Right atrium auricular region (tissue), 2 donors: ENCODE data around the gene UBXN2A. TPM values are rescaled to one million over a fixed set of nuclear protein-coding genes. Genes with fewer than 3 reads are reported as not detected.

Experiments
- DNase-seq: peaks from one replicate; pipeline ENCODE4 v3.0.0-alpha.2; 2019; ENCODE audit warnings: low spot score
- H3K27ac ChIP-seq, 2 donors: fragments of 200-600 bp; sonication (generic); 1 replicate in 1 of 2; 2 replicates in 1 of 2; pipeline ENCODE4 v1.5.1; 2016 to 2019
- H3K27me3 ChIP-seq, 2 donors: fragments of 200-600 bp; sonication (generic); one replicate each; pipeline versions ENCODE4 v1.5.1 to v1.6.0; 2017 to 2019
- H3K36me3 ChIP-seq: fragments of 200-600 bp; sonication (generic); one replicate; pipeline ENCODE4 v1.5.1; 2016
- H3K4me1 ChIP-seq, 2 donors: fragments of 200-600 bp; sonication (generic); one replicate each; pipeline versions ENCODE4 v1.5.1 to v1.6.0; 2017 to 2019
- H3K4me3 ChIP-seq, 2 donors: fragments of 200-600 bp; sonication (generic); 1 replicate in 1 of 2; 2 replicates in 1 of 2; pipeline ENCODE4 v1.5.1; 2017 to 2019; ENCODE audit warnings: mild to moderate bottlenecking in 1 of 2, moderate library complexity in 1 of 2
- H3K9me3 ChIP-seq, 2 donors: fragments of 200-600 bp; sonication (generic); one replicate each; pipeline ENCODE4 v1.5.1; 2019
- total RNA-seq, 2 donors: library from RNA; depleted of rRNA; stranded (reverse); fragments of >200 nt; gene quantifications; one replicate each; pipeline ENCODE4 v1.1.0, GENCODE V29; 2016
- TF ChIP-seq, protein P1 (sequence below), 2 donors: fragments of 200-600 bp; sonication (generic); IDR thresholded peaks; one replicate each; pipeline ENCODE4 v1.5.1; 2019; ENCODE audit warnings: antibody characterized with exemption in 2 of 2

UBXN2A gene
- total RNA-seq, 2 donors from 2014 or later = 14.3 to 18.7 TPM

DNA sequence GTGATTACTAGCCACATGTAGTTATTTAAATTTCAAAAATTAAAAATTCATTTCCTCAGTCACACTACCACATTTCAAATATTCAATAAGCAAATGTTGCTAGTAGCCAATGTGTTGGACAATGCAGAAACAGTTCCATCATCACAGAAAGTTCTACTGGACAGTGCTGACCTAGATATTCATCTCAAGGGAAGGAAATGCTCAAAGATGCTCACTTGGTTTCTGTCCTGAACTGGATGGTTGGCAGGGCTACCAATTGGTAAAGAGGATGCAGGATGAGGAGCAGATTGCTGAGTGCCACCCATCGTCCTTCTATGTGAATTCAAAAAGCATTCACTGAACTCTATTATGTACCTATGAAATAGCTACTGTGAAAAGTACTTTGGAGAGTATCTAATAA is 6.0 kb upstream of the UBXN2A start:
- DNase-seq = no peak
- no peaks in the 10 kb centered on the region for H3K36me3 ChIP-seq
- H3K4me1 ChIP-seq = peaks cover 0 to 4% of the 10 kb centered on the region in 2 donors
- H3K9me3 ChIP-seq = no peaks in the 10 kb centered on the region
- TF ChIP-seq, protein P1, sequence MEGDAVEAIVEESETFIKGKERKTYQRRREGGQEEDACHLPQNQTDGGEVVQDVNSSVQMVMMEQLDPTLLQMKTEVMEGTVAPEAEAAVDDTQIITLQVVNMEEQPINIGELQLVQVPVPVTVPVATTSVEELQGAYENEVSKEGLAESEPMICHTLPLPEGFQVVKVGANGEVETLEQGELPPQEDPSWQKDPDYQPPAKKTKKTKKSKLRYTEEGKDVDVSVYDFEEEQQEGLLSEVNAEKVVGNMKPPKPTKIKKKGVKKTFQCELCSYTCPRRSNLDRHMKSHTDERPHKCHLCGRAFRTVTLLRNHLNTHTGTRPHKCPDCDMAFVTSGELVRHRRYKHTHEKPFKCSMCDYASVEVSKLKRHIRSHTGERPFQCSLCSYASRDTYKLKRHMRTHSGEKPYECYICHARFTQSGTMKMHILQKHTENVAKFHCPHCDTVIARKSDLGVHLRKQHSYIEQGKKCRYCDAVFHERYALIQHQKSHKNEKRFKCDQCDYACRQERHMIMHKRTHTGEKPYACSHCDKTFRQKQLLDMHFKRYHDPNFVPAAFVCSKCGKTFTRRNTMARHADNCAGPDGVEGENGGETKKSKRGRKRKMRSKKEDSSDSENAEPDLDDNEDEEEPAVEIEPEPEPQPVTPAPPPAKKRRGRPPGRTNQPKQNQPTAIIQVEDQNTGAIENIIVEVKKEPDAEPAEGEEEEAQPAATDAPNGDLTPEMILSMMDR (IDR thresholded peaks at IDR 0.05) = no peak
- no peak overlapping the region for H3K27ac ChIP-seq
- no peak overlapping the region for H3K4me3 ChIP-seq
- H3K27me3 ChIP-seq = no peaks in the 10 kb centered on the region

DNA sequence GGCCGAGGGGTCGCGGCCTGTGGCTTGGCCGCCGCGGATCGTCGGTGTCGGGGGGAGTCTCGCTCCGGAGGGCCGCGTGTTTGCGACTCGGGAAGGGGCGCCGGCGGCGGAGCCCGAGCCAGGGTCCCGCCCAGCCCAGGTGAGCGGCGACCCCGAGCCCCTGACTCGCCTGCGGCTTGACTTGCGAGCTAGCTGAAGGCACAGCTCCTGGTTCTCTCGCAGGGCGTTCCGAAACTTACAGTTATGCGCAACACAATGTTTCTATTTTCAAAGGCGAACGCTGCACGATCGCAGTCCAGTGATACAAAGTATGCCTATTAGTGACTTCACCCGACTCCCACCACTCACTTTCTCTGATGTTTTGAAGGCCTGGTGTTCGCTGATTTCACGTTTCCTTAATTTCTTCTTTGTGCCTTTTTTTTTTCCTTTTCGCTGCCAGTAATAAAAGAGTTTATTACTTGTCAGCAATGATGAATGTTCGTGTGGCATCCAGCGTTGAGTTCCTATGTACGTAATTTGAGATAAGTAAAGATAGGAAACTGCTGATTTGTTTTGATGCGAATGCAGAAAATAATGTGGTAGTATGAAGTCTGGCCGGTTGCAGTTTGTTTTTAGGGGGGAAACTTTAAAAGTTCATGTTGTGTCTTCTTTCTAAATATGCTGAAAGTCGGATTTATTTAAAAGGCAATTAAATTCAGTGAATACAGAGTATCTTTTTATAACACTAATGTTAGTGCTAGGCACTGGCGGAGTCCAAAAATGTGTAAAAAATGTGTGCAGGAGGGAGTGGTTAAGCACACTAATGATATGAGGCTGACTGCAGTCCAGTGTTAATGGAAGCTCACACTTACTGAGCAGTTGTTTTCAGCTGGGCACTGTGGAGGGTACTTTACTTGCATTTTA is 706 bp downstream of the UBXN2A start:
- no peak for DNase-seq
- no peaks in the 10 kb centered on the region for H3K36me3 ChIP-seq

DNA sequence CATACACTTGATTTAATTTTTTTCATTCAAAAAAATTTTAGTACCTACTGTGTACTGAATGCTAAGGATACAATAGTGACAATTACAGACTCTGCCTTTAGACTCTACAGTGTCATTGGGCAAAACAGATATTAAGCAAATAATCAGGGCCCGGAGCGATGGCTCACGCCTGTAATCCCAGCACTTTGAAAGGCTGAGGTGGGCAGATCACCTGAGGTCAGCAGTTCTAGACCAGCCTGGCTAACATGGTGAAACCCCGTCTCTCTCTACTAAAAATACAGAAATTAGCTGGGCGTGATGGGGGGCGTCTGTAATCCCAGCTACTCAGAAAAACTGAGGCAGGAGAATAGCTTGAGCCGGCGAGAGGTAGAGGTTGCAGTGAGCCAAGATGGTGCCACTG is 1.4 kb downstream of the UBXN2A start:
- no peak for DNase-seq
- Histone ChIP-seq H3K4me3 (peak overlapping the region; percentile 78 to 95), H3K27me3 (no peaks in the 10 kb centered on the region), H3K4me1 (peaks cover 0 to 35% of the 10 kb centered on the region in 2 donors), H3K27ac (peak overlapping the region in 1 of 2 donors; percentile 98), H3K36me3 (no peaks in the 10 kb centered on the region), H3K9me3 (no peaks in the 10 kb centered on the region)
- TF ChIP-seq, protein P1 (IDR thresholded peaks at IDR 0.05) = no peak

More for the DNA sequence above, 706 bp downstream of the UBXN2A start:
- Histone ChIP-seq H3K27me3 (no peaks in the 10 kb centered on the region), H3K27ac (peak overlapping the region; percentile 92 to 98), H3K4me1 (peaks cover 0 to 35% of the 10 kb centered on the region in 2 donors), H3K9me3 (no peaks in the 10 kb centered on the region), H3K4me3 (peak overlapping the region; percentile 78 to 95)
- TF ChIP-seq, protein P1 (IDR thresholded peaks at IDR 0.05) = no peak

DNA sequence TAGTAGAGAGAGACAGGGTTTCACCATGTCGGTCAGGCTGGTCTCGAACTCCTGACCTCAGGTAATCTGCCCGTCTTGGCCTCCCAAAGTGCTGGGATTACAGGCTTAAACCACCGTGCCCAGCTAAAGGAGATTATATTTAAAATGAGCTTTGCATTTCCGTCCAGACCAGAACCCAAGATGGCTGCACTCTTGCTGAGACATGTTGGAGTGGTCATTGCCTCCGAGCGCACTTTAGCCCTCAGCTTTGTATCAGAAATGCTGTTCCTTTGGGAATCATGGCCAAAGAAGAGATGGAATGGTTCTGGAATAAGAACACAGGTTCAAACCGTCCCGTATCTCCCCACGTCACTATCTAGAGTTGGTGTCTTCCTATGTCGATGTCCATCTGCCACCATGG is 3.4 kb downstream of the UBXN2A start:
- no peak overlapping the region for H3K27ac ChIP-seq

DNA sequence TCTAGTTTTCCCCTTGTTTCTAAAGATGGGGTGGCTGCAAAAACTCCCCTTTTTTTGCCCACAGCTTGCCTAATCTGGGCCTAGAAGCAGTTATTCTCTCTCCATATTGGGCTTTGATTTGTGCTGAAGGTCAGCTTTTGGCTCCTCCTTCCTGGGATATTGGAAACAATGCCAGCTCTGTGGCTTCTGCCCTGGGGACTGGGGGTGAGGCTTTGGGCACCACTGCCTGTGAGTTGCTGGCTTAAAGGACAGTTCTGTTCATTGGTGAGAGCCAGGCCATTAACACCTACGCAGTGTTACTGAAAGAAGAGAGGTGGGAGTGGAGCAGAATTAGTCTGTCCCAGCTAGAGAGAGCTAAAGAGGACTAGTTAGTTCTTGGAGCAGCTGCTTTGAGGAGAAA is 4.3 kb downstream of the UBXN2A start:
- no peak for DNase-seq
- no peaks in the 10 kb centered on the region for H3K36me3 ChIP-seq
- H3K27me3 ChIP-seq = no peaks in the 10 kb centered on the region
- no peaks in the 10 kb centered on the region for H3K9me3 ChIP-seq
- H3K4me3 ChIP-seq = no peak overlapping the region
- H3K4me1 ChIP-seq = peaks cover 0 to 28% of the 10 kb centered on the region in 2 donors
- peak overlapping the region; percentile 53 to 62 for H3K27ac ChIP-seq
- TF ChIP-seq, protein P1 (IDR thresholded peaks at IDR 0.05) = no peak

More for the DNA sequence above, 3.4 kb downstream of the UBXN2A start:
- Histone ChIP-seq H3K9me3 (no peaks in the 10 kb centered on the region), H3K4me1 (peaks cover 0 to 35% of the 10 kb centered on the region in 2 donors), H3K36me3 (no peaks in the 10 kb centered on the region), H3K4me3 (no peak overlapping the region), H3K27me3 (no peaks in the 10 kb centered on the region)
- no peak for DNase-seq
- TF ChIP-seq, protein P1 (IDR thresholded peaks at IDR 0.05) = no peak
